ENCODE measurements around the gene TERF2IP. TPM values are rescaled to one million over a fixed set of nuclear protein-coding genes. Genes with fewer than 3 reads are reported as not detected.
A peak's percentile ranks its signal among the peaks of the same experiment; 100 is the strongest.

TERF2IP gene
- total and polyA plus RNA-seq, 9 of the 15 experiments (the other 6 are each of a cell fraction or from before 2014, with no cell fraction given), result 14.5 to 64.2 (median 47.0) TPM

DNA sequence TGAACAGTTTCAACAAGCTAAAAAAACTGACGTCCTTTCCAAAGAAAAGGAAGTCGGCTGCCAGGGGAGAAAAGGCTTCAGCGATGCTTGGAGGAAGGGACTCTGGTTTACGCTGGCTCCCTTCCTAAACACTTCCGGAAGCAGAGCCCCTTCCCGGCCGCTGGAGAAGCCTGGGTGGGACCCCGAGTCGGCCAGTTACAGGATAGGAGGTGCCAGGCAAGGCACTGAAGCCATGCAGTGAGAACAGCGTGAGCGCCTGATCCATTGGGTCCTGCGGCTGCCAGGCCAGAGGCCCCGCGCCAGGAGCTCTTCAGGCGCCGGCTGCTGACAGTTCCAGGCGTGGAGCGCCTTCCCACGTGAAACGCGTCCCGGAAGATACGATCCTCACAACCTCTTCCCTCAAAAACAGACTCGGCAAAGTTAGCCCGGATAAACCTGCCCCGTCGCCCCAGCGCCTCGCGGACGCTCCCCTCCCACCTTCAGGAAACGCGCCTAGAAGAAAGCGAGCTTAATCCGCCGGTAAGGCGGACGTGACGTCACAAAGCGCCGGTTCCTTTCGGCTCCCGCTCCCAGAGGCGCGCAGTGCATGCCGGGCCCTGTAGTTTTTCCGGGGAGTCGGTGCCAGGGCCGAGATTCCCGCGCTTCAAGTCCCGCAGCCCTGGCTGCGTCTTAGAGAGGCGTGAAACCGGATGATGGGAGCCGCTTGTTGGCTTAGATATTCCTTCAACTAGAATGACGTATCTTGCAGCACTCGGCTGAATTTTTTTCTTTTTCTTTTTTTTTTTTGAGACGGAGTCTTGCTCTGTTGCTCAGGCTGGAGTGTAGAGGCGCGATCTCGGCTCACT is 24.6 kb upstream of the TERF2IP start, which contains the start of gene ADAT1 (continued):
- TF ChIP-seq ZNF764 (CRISPR knock-in tag; IDR thresholded peaks at IDR 0.05; ENCODE audit: low read depth), result no peak
- no peak for TF ChIP-seq KDM2B (CRISPR knock-in tag; IDR thresholded peaks at IDR 0.05)
- TF ChIP-seq SETDB1 (IDR thresholded peaks at IDR 0.05; ENCODE audit: low read length), result no peak
- no peak for TF ChIP-seq TEAD2 (tag; IDR thresholded peaks at IDR 0.05)
- TF ChIP-seq GTF2E2 (tag; IDR thresholded peaks at IDR 0.05), result no peak
- no peak for TF ChIP-seq CBFA2T3 (IDR thresholded peaks at IDR 0.05)
- TF ChIP-seq ADNP (tag; IDR thresholded peaks at IDR 0.05), result no peak
- no peak for TF ChIP-seq THRAP3 (IDR thresholded peaks at IDR 0.05; ENCODE audit: borderline replicate concordance)
- TF ChIP-seq, protein P1, sequence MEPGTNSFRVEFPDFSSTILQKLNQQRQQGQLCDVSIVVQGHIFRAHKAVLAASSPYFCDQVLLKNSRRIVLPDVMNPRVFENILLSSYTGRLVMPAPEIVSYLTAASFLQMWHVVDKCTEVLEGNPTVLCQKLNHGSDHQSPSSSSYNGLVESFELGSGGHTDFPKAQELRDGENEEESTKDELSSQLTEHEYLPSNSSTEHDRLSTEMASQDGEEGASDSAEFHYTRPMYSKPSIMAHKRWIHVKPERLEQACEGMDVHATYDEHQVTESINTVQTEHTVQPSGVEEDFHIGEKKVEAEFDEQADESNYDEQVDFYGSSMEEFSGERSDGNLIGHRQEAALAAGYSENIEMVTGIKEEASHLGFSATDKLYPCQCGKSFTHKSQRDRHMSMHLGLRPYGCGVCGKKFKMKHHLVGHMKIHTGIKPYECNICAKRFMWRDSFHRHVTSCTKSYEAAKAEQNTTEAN (CRISPR knock-in tag; IDR thresholded peaks at IDR 0.05), result no peak
- TF ChIP-seq, protein P2, sequence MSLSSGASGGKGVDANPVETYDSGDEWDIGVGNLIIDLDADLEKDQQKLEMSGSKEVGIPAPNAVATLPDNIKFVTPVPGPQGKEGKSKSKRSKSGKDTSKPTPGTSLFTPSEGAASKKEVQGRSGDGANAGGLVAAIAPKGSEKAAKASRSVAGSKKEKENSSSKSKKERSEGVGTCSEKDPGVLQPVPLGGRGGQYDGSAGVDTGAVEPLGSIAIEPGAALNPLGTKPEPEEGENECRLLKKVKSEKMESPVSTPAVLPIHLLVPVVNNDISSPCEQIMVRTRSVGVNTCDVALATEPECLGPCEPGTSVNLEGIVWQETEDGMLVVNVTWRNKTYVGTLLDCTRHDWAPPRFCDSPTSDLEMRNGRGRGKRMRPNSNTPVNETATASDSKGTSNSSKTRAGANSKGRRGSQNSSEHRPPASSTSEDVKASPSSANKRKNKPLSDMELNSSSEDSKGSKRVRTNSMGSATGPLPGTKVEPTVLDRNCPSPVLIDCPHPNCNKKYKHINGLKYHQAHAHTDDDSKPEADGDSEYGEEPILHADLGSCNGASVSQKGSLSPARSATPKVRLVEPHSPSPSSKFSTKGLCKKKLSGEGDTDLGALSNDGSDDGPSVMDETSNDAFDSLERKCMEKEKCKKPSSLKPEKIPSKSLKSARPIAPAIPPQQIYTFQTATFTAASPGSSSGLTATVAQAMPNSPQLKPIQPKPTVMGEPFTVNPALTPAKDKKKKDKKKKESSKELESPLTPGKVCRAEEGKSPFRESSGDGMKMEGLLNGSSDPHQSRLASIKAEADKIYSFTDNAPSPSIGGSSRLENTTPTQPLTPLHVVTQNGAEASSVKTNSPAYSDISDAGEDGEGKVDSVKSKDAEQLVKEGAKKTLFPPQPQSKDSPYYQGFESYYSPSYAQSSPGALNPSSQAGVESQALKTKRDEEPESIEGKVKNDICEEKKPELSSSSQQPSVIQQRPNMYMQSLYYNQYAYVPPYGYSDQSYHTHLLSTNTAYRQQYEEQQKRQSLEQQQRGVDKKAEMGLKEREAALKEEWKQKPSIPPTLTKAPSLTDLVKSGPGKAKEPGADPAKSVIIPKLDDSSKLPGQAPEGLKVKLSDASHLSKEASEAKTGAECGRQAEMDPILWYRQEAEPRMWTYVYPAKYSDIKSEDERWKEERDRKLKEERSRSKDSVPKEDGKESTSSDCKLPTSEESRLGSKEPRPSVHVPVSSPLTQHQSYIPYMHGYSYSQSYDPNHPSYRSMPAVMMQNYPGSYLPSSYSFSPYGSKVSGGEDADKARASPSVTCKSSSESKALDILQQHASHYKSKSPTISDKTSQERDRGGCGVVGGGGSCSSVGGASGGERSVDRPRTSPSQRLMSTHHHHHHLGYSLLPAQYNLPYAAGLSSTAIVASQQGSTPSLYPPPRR (CRISPR knock-in tag; IDR thresholded peaks at IDR 0.05; ENCODE audit: borderline replicate concordance), result no peak
- peak; percentile 49; the same call in 1 of the 2 replicates for TF ChIP-seq ZNF12 (CRISPR knock-in tag; IDR thresholded peaks at IDR 0.05)
- TF ChIP-seq HDAC2 (IDR thresholded peaks at IDR 0.05), result peak; percentile 64; the same call in 1 of the 2 replicates
- TF ChIP-seq ZNF316 (IDR thresholded peaks at IDR 0.05), result no peak; the same call in 1 of the 2 replicates
- no peak for TF ChIP-seq ZFP30 (CRISPR knock-in tag; IDR thresholded peaks at IDR 0.05; ENCODE audit: borderline replicate concordance)
- TF ChIP-seq COPS2 (conservative IDR thresholded peaks at IDR 0.05), result no peak
- TF ChIP-seq SRSF9 (IDR thresholded peaks at IDR 0.05; ENCODE audit: borderline replicate concordance, low read depth, low read length), result no peak
- TF ChIP-seq KDM4B (IDR thresholded peaks at IDR 0.05; ENCODE audit: borderline replicate concordance in 2 of 2, low read depth in 1 of 2), result no peak
- no peak for TF ChIP-seq GTF2B (IDR thresholded peaks at IDR 0.05; ENCODE audit: extremely low read depth, insufficient read length)
- TF ChIP-seq ZBTB12 (CRISPR knock-in tag; IDR thresholded peaks at IDR 0.05), result peak; percentile 91
- no peak for TF ChIP-seq LARP7 (IDR thresholded peaks at IDR 0.05)
- TF ChIP-seq SMAD1 (IDR thresholded peaks at IDR 0.05; ENCODE audit: low read depth, low read length, partially characterized antibody), result peak; percentile 23
- no peak for TF ChIP-seq ZNF140 (CRISPR knock-in tag; IDR thresholded peaks at IDR 0.05)

All from K562 (cell line).